Measurements from ENCODE around the gene DCLRE1B. TPM values are rescaled to one million over a fixed set of nuclear protein-coding genes. Genes with fewer than 3 reads are reported as not detected.

The DCLRE1B gene
- total RNA-seq, 1 experiment from 2014 or later = 5.1 TPM

Other genes with a start within 250 kb of the DCLRE1B start
- 13.3 and 21.2 TPM in 2 replicates for gene PHTF1, start 145.8 kb upstream of the DCLRE1B start, total RNA-seq (2014; rRNA removed; shearing (Covaris generic); ENCODE audit: low replicate concordance)
- gene RSBN1, start 92.8 kb upstream of the DCLRE1B start, total RNA-seq (2014; rRNA removed; shearing (Covaris generic); ENCODE audit: low replicate concordance) = 6.1 and 9.9 TPM in 2 replicates
- gene PTPN22, start 33.6 kb upstream of the DCLRE1B start, total RNA-seq (2014; rRNA removed; shearing (Covaris generic); ENCODE audit: low replicate concordance) = 0.71 TPM in 1 of 2 replicates, not detected in the other
- 1.9 TPM in 1 of 2 replicates, not detected in the other for gene BCL2L15, start 17.7 kb upstream of the DCLRE1B start, total RNA-seq (2014; rRNA removed; shearing (Covaris generic); ENCODE audit: low replicate concordance)
- gene AP4B1, start 527 bp upstream of the DCLRE1B start, total RNA-seq (2014; rRNA removed; shearing (Covaris generic); ENCODE audit: low replicate concordance) = 2.0 and 2.3 TPM in 2 replicates
- gene HIPK1, start 24.0 kb downstream of the DCLRE1B start, total RNA-seq (2014; rRNA removed; shearing (Covaris generic); ENCODE audit: low replicate concordance) = 8.1 and 10.0 TPM in 2 replicates
- gene OLFML3, start 74.1 kb downstream of the DCLRE1B start, total RNA-seq (2014; rRNA removed; shearing (Covaris generic); ENCODE audit: low replicate concordance) = not detected in 2 replicates
- not detected in 2 replicates for gene SYT6, start 248.5 kb downstream of the DCLRE1B start, total RNA-seq (2014; rRNA removed; shearing (Covaris generic); ENCODE audit: low replicate concordance)